OCI-LY7 (cell line): ENCODE results near the gene PPFIA2.

ENCODE experiments used
- EZH2phosphoT487 ChIP-seq: fragments of 200-600 bp; sonication (generic); IDR thresholded peaks from 2 replicates; pipeline ENCODE4 v1.6.1; 2018; ENCODE audit warnings: low read depth, borderline replicate concordance, mild to moderate bottlenecking, mixed run types, antibody characterized with exemption, low read length, moderate library complexity, mixed read lengths
- TF ChIP-seq, protein P1 (sequence below): fragments of 200-600 bp; sonication (generic); conservative IDR thresholded peaks from 2 replicates; pipeline ENCODE4 v1.5.1; 2014; ENCODE audit warnings: mild to moderate bottlenecking, antibody characterized with exemption, low read length, moderate library complexity, mixed read lengths

GRCh38 chr12:81386101-81386500, 373.0 kb downstream of the PPFIA2 start:
- TF ChIP-seq, protein P1, sequence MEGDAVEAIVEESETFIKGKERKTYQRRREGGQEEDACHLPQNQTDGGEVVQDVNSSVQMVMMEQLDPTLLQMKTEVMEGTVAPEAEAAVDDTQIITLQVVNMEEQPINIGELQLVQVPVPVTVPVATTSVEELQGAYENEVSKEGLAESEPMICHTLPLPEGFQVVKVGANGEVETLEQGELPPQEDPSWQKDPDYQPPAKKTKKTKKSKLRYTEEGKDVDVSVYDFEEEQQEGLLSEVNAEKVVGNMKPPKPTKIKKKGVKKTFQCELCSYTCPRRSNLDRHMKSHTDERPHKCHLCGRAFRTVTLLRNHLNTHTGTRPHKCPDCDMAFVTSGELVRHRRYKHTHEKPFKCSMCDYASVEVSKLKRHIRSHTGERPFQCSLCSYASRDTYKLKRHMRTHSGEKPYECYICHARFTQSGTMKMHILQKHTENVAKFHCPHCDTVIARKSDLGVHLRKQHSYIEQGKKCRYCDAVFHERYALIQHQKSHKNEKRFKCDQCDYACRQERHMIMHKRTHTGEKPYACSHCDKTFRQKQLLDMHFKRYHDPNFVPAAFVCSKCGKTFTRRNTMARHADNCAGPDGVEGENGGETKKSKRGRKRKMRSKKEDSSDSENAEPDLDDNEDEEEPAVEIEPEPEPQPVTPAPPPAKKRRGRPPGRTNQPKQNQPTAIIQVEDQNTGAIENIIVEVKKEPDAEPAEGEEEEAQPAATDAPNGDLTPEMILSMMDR: no peak
- TF ChIP-seq EZH2phosphoT487: no peak
